Retina (tissue), 1 donor: Measurements from ENCODE around the gene RPS15.

Experiments used
- DNase-seq: peaks from one replicate; pipeline ENCODE4 v3.0.0-alpha.2; 2016

RPS15 gene

GRCh38 chr19:1487576-1488281 lies 49.5 kb downstream of the RPS15 start:
- no peak for DNase-seq

- no peak for DNase-seq
Observed at GRCh38 chr19:1488282-1488601, 50.0 kb downstream of the RPS15 start.

- no peak for DNase-seq
Observed at GRCh38 chr19:1489463-1490310, 51.5 kb downstream of the RPS15 start.
